ENCODE measurements around the gene EXOSC10. TPM values are rescaled to one million over a fixed set of nuclear protein-coding genes. Genes with fewer than 3 reads are reported as not detected.
A peak's percentile ranks its signal among the peaks of the same experiment; 100 is the strongest.

The EXOSC10 gene
- total and polyA plus RNA-seq, 9 of the 15 experiments (the other 6 are each of a cell fraction or from before 2014, with no cell fraction given) = 23.4 to 150 (median 105) TPM

GRCh38 chr1:11068600-11069473, 30.8 kb downstream of the EXOSC10 start:
- Histone ChIP-seq H3K4me3 (no peak overlapping the region), H2AFZ (ENCODE audit: low read depth, low read length) (no peak overlapping the region), H3K9me3 (replicated peaks; ENCODE audit: control insufficient read depth, insufficient read depth, low read depth, low read length) (no peaks in the 10 kb centered on the region), H3K9ac (ENCODE audit: insufficient read depth in 1 of 2, low read depth in 2 of 2, low read length in 2 of 2) (0 out of 4 replicates have a peak overlapping the region, but pooled peaks of 1 of the 2 experiments have one; percentile 2), H3K36me3 (ENCODE audit: control insufficient read depth, insufficient read depth, low read length) (peaks cover 89% of the 10 kb centered on the region), H3K79me2 (ENCODE audit: control insufficient read depth, insufficient read depth, low read length) (no peaks in the 10 kb centered on the region), H4K20me1 (replicated peaks; ENCODE audit: control insufficient read depth, insufficient read depth, low read length) (no peaks in the 10 kb centered on the region), H3K4me1 (replicated peaks in 1 of 2; ENCODE audit: control insufficient read depth in 2 of 2, insufficient read depth in 2 of 2, low read length in 2 of 2) (no peaks in the 10 kb centered on the region), H3K9me1 (ENCODE audit: control insufficient read depth, insufficient read depth, low read length) (no peaks in the 10 kb centered on the region), H3K4me2 (ENCODE audit: insufficient read depth, low read length) (no peak overlapping the region), H3K27ac (ENCODE audit: extremely low read depth, low read depth, low read length) (no peak overlapping the region), H3K27me3 (ENCODE audit: control insufficient read depth in 2 of 2, insufficient read depth in 2 of 2, low read length in 2 of 2) (no peaks in the 10 kb centered on the region)
- in situ Hi-C loops (cut with MboI) = no loop called here
- no TSS peak for BruUV-seq (replicated peaks)
- no peak for ATAC-seq
- TF ChIP-seq MAFG (tag; conservative IDR thresholded peaks at IDR 0.05) (no peak), ZNF316 (IDR thresholded peaks at IDR 0.05) (no peak), SAFB2 (IDR thresholded peaks at IDR 0.05; ENCODE audit: borderline replicate concordance, low read depth, low read length, severe bottlenecking) (no peak), RBBP5 (IDR thresholded peaks at IDR 0.05; ENCODE audit: borderline replicate concordance, insufficient read depth, low read length, poor library complexity, severe bottlenecking) (no peak), CBFB (CRISPR knock-in tag; IDR thresholded peaks at IDR 0.05) (no peak), STAG1 (CRISPR knock-in tag; IDR thresholded peaks at IDR 0.05; ENCODE audit: borderline replicate concordance) (no peak), ZNF518B (CRISPR knock-in tag; IDR thresholded peaks at IDR 0.05) (no peak)
- intact Hi-C loops (cut with micrococcal nuclease) = no loop called here
- 92% methylated on average over 17 of the region's 17 CpGs for WGBS (ENCODE audit: insufficient coverage, low coverage, missing lambda C conversion rate)
- CTCF ChIA-PET (ENCODE audit: low intra/inter-chr PET ratio) = no interaction called here
- POLR2A ChIA-PET = interaction anchor here (0.6 to 1.7 kb wide), 4 partner anchors 10 to 53 kb away, joined by 3 to 4 read pairs (median 4); no protein-coding TSS in a partner anchor
- no peak for DNase-seq (ENCODE audit: extremely low read depth in 1 of 4, low spot score in 3 of 4)
- no peak for FAIRE-seq

Data from K562 (cell line).